RWPE2 (cell line): ENCODE data around the gene WRAP53.

Experiments
- ATAC-seq: fragments of 200-7000 bp; cut with Tn5 transposase; 3 replicates; pipeline ENCODE4 v1.9.1; 2021; ENCODE audit warnings: low read depth
- DNase-seq: peaks from one replicate; pipeline ENCODE4 v3.0.0-alpha.2; 2020; ENCODE audit warnings: low spot score
- H3K27ac ChIP-seq: fragments of 450-650 bp; 2 replicates; pipeline ENCODE4 v1.5.1; 2017; ENCODE audit warnings: mild to moderate bottlenecking; ENCODE audit not compliant: poor library complexity, severe bottlenecking
- H3K27me3 ChIP-seq: fragments of 250-450 bp; sonication (Bioruptor Pico); 2 replicates; pipeline ENCODE4 v1.5.1; 2021; ENCODE audit warnings: mild to moderate bottlenecking, moderate library complexity; ENCODE audit not compliant: insufficient read depth, poor library complexity, severe bottlenecking
- H3K36me3 ChIP-seq: fragments of 250-450 bp; sonication (Bioruptor Pico); 2 replicates; pipeline ENCODE4 v1.5.1; 2020; ENCODE audit warnings: low read depth, mild to moderate bottlenecking, moderate library complexity
- H3K4me1 ChIP-seq: fragments of 250-450 bp; sonication (Bioruptor Pico); 2 replicates; pipeline ENCODE4 v1.5.1; 2021; ENCODE audit warnings: mild to moderate bottlenecking, moderate library complexity; ENCODE audit not compliant: insufficient read depth, poor library complexity, severe bottlenecking
- H3K4me3 ChIP-seq: fragments of 250-450 bp; sonication (Bioruptor Pico); 2 replicates; pipeline ENCODE4 v1.5.1; 2021; ENCODE audit warnings: mild to moderate bottlenecking, moderate library complexity; ENCODE audit not compliant: severe bottlenecking
- H3K9me3 ChIP-seq: fragments of 250-450 bp; sonication (Bioruptor Pico); 2 replicates; pipeline ENCODE4 v1.5.1; 2021; ENCODE audit warnings: mild to moderate bottlenecking, moderate library complexity; ENCODE audit not compliant: severe bottlenecking
- CTCF ChIP-seq: fragments of 450-650 bp; IDR thresholded peaks from one replicate; pipeline ENCODE4 v1.5.1; 2017; ENCODE audit warnings: mild to moderate bottlenecking, moderate library complexity; ENCODE audit not compliant: poor library complexity, severe bottlenecking

The WRAP53 gene

GRCh38 chr17:7737601-7738000, 49.3 kb downstream of the WRAP53 start:
- no peaks in the 10 kb centered on the region for H3K36me3 ChIP-seq
- TF ChIP-seq CTCF, result no peak
- H3K9me3 ChIP-seq, result no peaks in the 10 kb centered on the region
- H3K4me3 ChIP-seq, result no peak overlapping the region
- H3K27me3 ChIP-seq, result peaks cover 8% of the 10 kb centered on the region
- no peak overlapping the region for H3K27ac ChIP-seq
- H3K4me1 ChIP-seq, result no peaks in the 10 kb centered on the region
- ATAC-seq (no peak), DNase-seq (no peak)

- Histone ChIP-seq H3K27ac (no peak overlapping the region), H3K27me3 (peaks cover 8% of the 10 kb centered on the region), H3K4me1 (no peaks in the 10 kb centered on the region), H3K4me3 (no peak overlapping the region), H3K9me3 (no peaks in the 10 kb centered on the region), H3K36me3 (no peaks in the 10 kb centered on the region)
- DNase-seq (no peak), ATAC-seq (no peak)
- TF ChIP-seq CTCF, result no peak
Observed at GRCh38 chr17:7739746-7740145, 51.5 kb downstream of the WRAP53 start.

GRCh38 chr17:7740481-7741001, 52.3 kb downstream of the WRAP53 start:
- H3K9me3 ChIP-seq, result no peaks in the 10 kb centered on the region
- ATAC-seq, result 0 out of 3 replicates have a peak, but pooled peaks have one; percentile 16
- no peaks in the 10 kb centered on the region for H3K4me1 ChIP-seq
- H3K27ac ChIP-seq, result no peak overlapping the region
- DNase-seq, result no peak
- H3K36me3 ChIP-seq, result no peaks in the 10 kb centered on the region
- no peak for TF ChIP-seq CTCF
- H3K4me3 ChIP-seq, result no peak overlapping the region
- H3K27me3 ChIP-seq, result peaks cover 8% of the 10 kb centered on the region

GRCh38 chr17:7742729-7743128, 54.5 kb downstream of the WRAP53 start:
- DNase-seq (no peak), ATAC-seq (no peak)
- Histone ChIP-seq H3K4me1 (peaks cover 13% of the 10 kb centered on the region), H3K27me3 (peaks cover 8% of the 10 kb centered on the region), H3K27ac (no peak overlapping the region), H3K4me3 (no peak overlapping the region), H3K36me3 (no peaks in the 10 kb centered on the region), H3K9me3 (no peaks in the 10 kb centered on the region)
- no peak for TF ChIP-seq CTCF

GRCh38 chr17:7744416-7744815, 56.1 kb downstream of the WRAP53 start:
- H3K27ac ChIP-seq, result no peak overlapping the region
- H3K4me3 ChIP-seq, result no peak overlapping the region
- ATAC-seq, result no peak
- no peak for TF ChIP-seq CTCF
- peaks cover 8% of the 10 kb centered on the region for H3K27me3 ChIP-seq
- H3K4me1 ChIP-seq, result peaks cover 16% of the 10 kb centered on the region
- H3K36me3 ChIP-seq, result no peaks in the 10 kb centered on the region
- DNase-seq, result no peak
- H3K9me3 ChIP-seq, result no peaks in the 10 kb centered on the region
